ENCODE results near the gene PLOD1.

The PLOD1 gene

GRCh38 chr1:11978301-11978700 lies 43.8 kb downstream of the PLOD1 start:
- DNase-seq (ENCODE audit: low spot score), result no peak

GRCh38 chr1:11979028-11979850 lies 44.7 kb downstream of the PLOD1 start:
- no peak for DNase-seq (ENCODE audit: low spot score)

- DNase-seq (ENCODE audit: low spot score), result peak; percentile 94
Observed at GRCh38 chr1:11979851-11980675, 45.5 kb downstream of the PLOD1 start, which contains the start of gene MFN2. Gene MFN2 (plus strand): TSS chr1:11980444. CDS start chr1:11989169, 8,725 bp downstream.

- DNase-seq (ENCODE audit: low spot score), result peak; percentile 22
Observed at GRCh38 chr1:11980676-11980972, 46.1 kb downstream of the PLOD1 start.

- no peak for DNase-seq (ENCODE audit: low spot score)
Observed at GRCh38 chr1:11981378-11982009, 47.0 kb downstream of the PLOD1 start.

GRCh38 chr1:11982010-11982392 lies 47.5 kb downstream of the PLOD1 start:
- DNase-seq (ENCODE audit: low spot score), result no peak

GRCh38 chr1:11984121-11984520 lies 49.6 kb downstream of the PLOD1 start:
- DNase-seq (ENCODE audit: low spot score), result no peak

GRCh38 chr1:11984576-11984975 lies 50.1 kb downstream of the PLOD1 start:
- no peak for DNase-seq (ENCODE audit: low spot score)

GRCh38 chr1:11985171-11985570 lies 50.7 kb downstream of the PLOD1 start:
- DNase-seq (ENCODE audit: low spot score), result no peak

GRCh38 chr1:11985851-11986250 lies 51.3 kb downstream of the PLOD1 start:
- DNase-seq (ENCODE audit: low spot score), result no peak

- DNase-seq (ENCODE audit: low spot score), result no peak
Observed at GRCh38 chr1:11989669-11990068, 55.2 kb downstream of the PLOD1 start.

GRCh38 chr1:11990303-11991032 lies 56.0 kb downstream of the PLOD1 start:
- no peak for DNase-seq (ENCODE audit: low spot score)

GRCh38 chr1:11991969-11992676 lies 57.6 kb downstream of the PLOD1 start:
- no peak for DNase-seq (ENCODE audit: low spot score)

GRCh38 chr1:11997081-11997850 lies 62.7 kb downstream of the PLOD1 start:
- no peak for DNase-seq (ENCODE audit: low spot score)

- no peak for DNase-seq (ENCODE audit: low spot score)
Observed at GRCh38 chr1:11998636-11999035, 64.1 kb downstream of the PLOD1 start.

GRCh38 chr1:11999236-11999635 lies 64.7 kb downstream of the PLOD1 start:
- no peak for DNase-seq (ENCODE audit: low spot score)

- no peak for DNase-seq (ENCODE audit: low spot score)
Observed at GRCh38 chr1:12001249-12001917, 66.9 kb downstream of the PLOD1 start.

GRCh38 chr1:12001996-12002493 lies 67.5 kb downstream of the PLOD1 start:
- DNase-seq (ENCODE audit: low spot score), result no peak

- no peak for DNase-seq (ENCODE audit: low spot score)
Observed at GRCh38 chr1:12003762-12004161, 69.2 kb downstream of the PLOD1 start.
